ENCODE measurements around the gene CCL27. TPM values are rescaled to one million over a fixed set of nuclear protein-coding genes. Genes with fewer than 3 reads are reported as not detected.
A peak's percentile ranks its signal among the peaks of the same experiment; 100 is the strongest.

Gene CCL27
- total RNA-seq, 2 donors from 2014 or later: not detected

GRCh38 chr9:34636791-34637355, 25.6 kb downstream of the CCL27 start:
- DNase-seq (no peak), ATAC-seq (no peak)
- peaks cover 44% of the 10 kb centered on the region for H3K4me1 Mint-ChIP-seq

GRCh38 chr9:34635556-34635955, 26.9 kb downstream of the CCL27 start:
- Mint-ChIP-seq H3K4me3 (peak overlapping the region; percentile 92), H3K4me1 (peaks cover 42% of the 10 kb centered on the region), H3K27ac (no peak overlapping the region), H3K36me3 (ENCODE audit: low read depth) (no peaks in the 10 kb centered on the region), H3K27me3 (peaks cover under 1% of the 10 kb centered on the region)
- DNase-seq (no peak), ATAC-seq (no peak)
- H3K9me3 ChIP-seq (ENCODE audit: control insufficient read depth, low read length, poor library complexity, severe bottlenecking): no peaks in the 10 kb centered on the region

More at GRCh38 chr9:34636791-34637355, 25.6 kb downstream of the CCL27 start:
- H3K27me3 Mint-ChIP-seq: no peaks in the 10 kb centered on the region
- peak overlapping the region; percentile 85 for H3K27ac Mint-ChIP-seq
- H3K4me3 Mint-ChIP-seq: peak overlapping the region; percentile 92
- H3K36me3 Mint-ChIP-seq (ENCODE audit: low read depth): no peaks in the 10 kb centered on the region
- H3K9me3 ChIP-seq (ENCODE audit: control insufficient read depth, low read length, poor library complexity, severe bottlenecking): no peaks in the 10 kb centered on the region

GRCh38 chr9:34634551-34635248, 27.8 kb downstream of the CCL27 start:
- no peaks in the 10 kb centered on the region for H3K9me3 ChIP-seq (ENCODE audit: control insufficient read depth, low read length, poor library complexity, severe bottlenecking)
- H3K4me3 Mint-ChIP-seq: peak overlapping the region; percentile 59
- no peaks in the 10 kb centered on the region for H3K36me3 Mint-ChIP-seq (ENCODE audit: low read depth)
- peaks cover 9% of the 10 kb centered on the region for H3K27me3 Mint-ChIP-seq
- H3K4me1 Mint-ChIP-seq: peaks cover 49% of the 10 kb centered on the region
- H3K27ac Mint-ChIP-seq: no peak overlapping the region
- no peak for DNase-seq
- ATAC-seq: no peak

GRCh38 chr9:34633851-34634550, 28.5 kb downstream of the CCL27 start:
- Mint-ChIP-seq H3K4me1 (peaks cover 53% of the 10 kb centered on the region), H3K36me3 (ENCODE audit: low read depth) (no peaks in the 10 kb centered on the region), H3K4me3 (no peak overlapping the region), H3K27ac (no peak overlapping the region), H3K27me3 (peaks cover 14% of the 10 kb centered on the region)
- H3K9me3 ChIP-seq (ENCODE audit: control insufficient read depth, low read length, poor library complexity, severe bottlenecking): no peaks in the 10 kb centered on the region
- ATAC-seq: peak; percentile 29
- peak; percentile 61 to 71 (median 62) for DNase-seq

GRCh38 chr9:34633166-34633565, 29.3 kb downstream of the CCL27 start:
- Mint-ChIP-seq H3K36me3 (ENCODE audit: low read depth) (peaks cover 5% of the 10 kb centered on the region), H3K4me1 (peaks cover 51% of the 10 kb centered on the region), H3K27ac (no peak overlapping the region), H3K27me3 (peaks cover 21% of the 10 kb centered on the region), H3K4me3 (no peak overlapping the region)
- ATAC-seq (no peak), DNase-seq (no peak)
- H3K9me3 ChIP-seq (ENCODE audit: control insufficient read depth, low read length, poor library complexity, severe bottlenecking): no peaks in the 10 kb centered on the region

GRCh38 chr9:34630402-34631154, 31.9 kb downstream of the CCL27 start:
- peaks cover 40% of the 10 kb centered on the region for H3K4me1 Mint-ChIP-seq
- DNase-seq: no peak
- H3K27me3 Mint-ChIP-seq: peaks cover 42% of the 10 kb centered on the region
- no peak for ATAC-seq
- no peaks in the 10 kb centered on the region for H3K9me3 ChIP-seq (ENCODE audit: control insufficient read depth, low read length, poor library complexity, severe bottlenecking)
- no peak overlapping the region for H3K27ac Mint-ChIP-seq
- H3K36me3 Mint-ChIP-seq (ENCODE audit: low read depth): peaks cover 11% of the 10 kb centered on the region
- peak overlapping the region; percentile 87 for H3K4me3 Mint-ChIP-seq

GRCh38 chr9:34629491-34629808, 33.0 kb downstream of the CCL27 start:
- ATAC-seq (no peak), DNase-seq (no peak)
- Mint-ChIP-seq H3K27me3 (peaks cover 50% of the 10 kb centered on the region), H3K4me1 (peaks cover 35% of the 10 kb centered on the region), H3K4me3 (peak overlapping the region; percentile 87), H3K27ac (peak overlapping the region; percentile 68), H3K36me3 (ENCODE audit: low read depth) (peaks cover 11% of the 10 kb centered on the region)
- H3K9me3 ChIP-seq (ENCODE audit: control insufficient read depth, low read length, poor library complexity, severe bottlenecking): no peaks in the 10 kb centered on the region

- Mint-ChIP-seq H3K36me3 (ENCODE audit: low read depth) (peaks cover 11% of the 10 kb centered on the region), H3K4me3 (peak within 1 kb of the TSS; percentile 98), H3K27me3 (peaks cover 53% of the 10 kb centered on the region), H3K4me1 (peaks cover 31% of the 10 kb centered on the region), H3K27ac (peak within 1 kb of the TSS; percentile 68)
- DNase-seq (peak in 2 of 3 donors; percentile 36 to 45), ATAC-seq (peak; percentile 86)
- no peaks in the 10 kb centered on the region for H3K9me3 ChIP-seq (ENCODE audit: control insufficient read depth, low read length, poor library complexity, severe bottlenecking)
Observed at GRCh38 chr9:34628656-34629490, 33.6 kb downstream of the CCL27 start, which contains the start of gene ARID3C. TSS of gene ARID3C (minus strand) at chr9:34629066. CDS start at chr9:34628014, 1,052 bp downstream.

GRCh38 chr9:34627716-34628655, 34.5 kb downstream of the CCL27 start:
- ATAC-seq (peak; percentile 10), DNase-seq (no peak)
- peaks cover 62% of the 10 kb centered on the region for H3K27me3 Mint-ChIP-seq
- H3K9me3 ChIP-seq (ENCODE audit: control insufficient read depth, low read length, poor library complexity, severe bottlenecking): no peaks in the 10 kb centered on the region
- peak overlapping the region; percentile 98 for H3K4me3 Mint-ChIP-seq
- H3K36me3 Mint-ChIP-seq (ENCODE audit: low read depth): peaks cover 14% of the 10 kb centered on the region
- H3K27ac Mint-ChIP-seq: no peak overlapping the region
- peaks cover 31% of the 10 kb centered on the region for H3K4me1 Mint-ChIP-seq

- no peaks in the 10 kb centered on the region for H3K9me3 ChIP-seq (ENCODE audit: control insufficient read depth, low read length, poor library complexity, severe bottlenecking)
- Mint-ChIP-seq H3K4me3 (no peak overlapping the region), H3K27me3 (peaks cover 77% of the 10 kb centered on the region), H3K4me1 (peaks cover 29% of the 10 kb centered on the region), H3K27ac (no peak overlapping the region), H3K36me3 (ENCODE audit: low read depth) (peaks cover 17% of the 10 kb centered on the region)
- ATAC-seq: no peak
- no peak for DNase-seq
Observed at GRCh38 chr9:34625186-34625486, 37.3 kb downstream of the CCL27 start.

GRCh38 chr9:34624475-34625185, 37.8 kb downstream of the CCL27 start:
- DNase-seq: no peak
- Mint-ChIP-seq H3K27me3 (peaks cover 72% of the 10 kb centered on the region), H3K4me1 (peaks cover 31% of the 10 kb centered on the region), H3K27ac (no peak overlapping the region), H3K36me3 (ENCODE audit: low read depth) (peaks cover 17% of the 10 kb centered on the region), H3K4me3 (no peak overlapping the region)
- H3K9me3 ChIP-seq (ENCODE audit: control insufficient read depth, low read length, poor library complexity, severe bottlenecking): no peaks in the 10 kb centered on the region
- ATAC-seq: no peak

All from T-helper 17 cell (primary cell).